ENCODE data around the gene MAN1C1. TPM values are rescaled to one million over a fixed set of nuclear protein-coding genes. Genes with fewer than 3 reads are reported as not detected.

Gene MAN1C1
- total RNA-seq, 1 experiment from 2014 or later: 1.2 TPM

- intact Hi-C loops (cut with micrococcal nuclease): no loop called here
- DNase-seq (ENCODE audit: low read depth, low spot score) (no peak), ATAC-seq (no peak)
- no peaks in the 10 kb centered on the region for H3K4me1 ChIP-seq (ENCODE audit: control insufficient read depth in 1 of 2, insufficient read depth in 2 of 2, low read length in 2 of 2)
- H3K27me3 ChIP-seq (ENCODE audit: insufficient read depth, low read length): no peaks in the 10 kb centered on the region
- POLR2A ChIA-PET: interaction anchor here (0.8 kb wide), 1 partner anchor 13 kb away, joined by 3 read pairs; no protein-coding TSS in a partner anchor
- H3K9me3 ChIP-seq (ENCODE audit: control insufficient read depth in 1 of 2, insufficient read depth in 1 of 2, low read depth in 1 of 2, low read length in 2 of 2): no peaks in the 10 kb centered on the region
- H3K4me3 ChIP-seq (replicated peaks in 1 of 2; ENCODE audit: low read depth in 1 of 2, low read length in 2 of 2): no peak overlapping the region
- no peaks in the 10 kb centered on the region for H3K36me3 ChIP-seq (ENCODE audit: control insufficient read depth in 1 of 2, insufficient read depth in 2 of 2, low read length in 2 of 2)
- no peak overlapping the region for H3K27ac ChIP-seq (ENCODE audit: low read depth, low read length)
- RAD21 ChIA-PET (ENCODE audit: low non-redundant PET in 1 of 2, low total read pairs in 2 of 2, uncharacterized antibody in 2 of 2, unreplicated experiment in 2 of 2): no interaction called here
- no peaks in the 10 kb centered on the region for H4K20me1 ChIP-seq (ENCODE audit: insufficient read depth)
- no peak overlapping the region for H3K9ac ChIP-seq (ENCODE audit: low read length)
- H2AFZ ChIP-seq (ENCODE audit: low read depth, low read length, poor library complexity, severe bottlenecking): no peak overlapping the region
- BruUV-seq (replicated peaks): no TSS peak
- no peak overlapping the region for H3K4me2 ChIP-seq (ENCODE audit: low read length)
- no peaks in the 10 kb centered on the region for H3K9me2 ChIP-seq (ENCODE audit: insufficient read depth)
- H3K79me2 ChIP-seq (ENCODE audit: insufficient read depth, low read length): no peaks in the 10 kb centered on the region
- CTCF ChIA-PET: no interaction called here
- TF ChIP-seq CEBPB (IDR thresholded peaks at IDR 0.05; ENCODE audit: low read depth) (no peak), TCF7L2 (IDR thresholded peaks at IDR 0.05; ENCODE audit: borderline replicate concordance, extremely low read depth, insufficient read depth, insufficient read length) (no peak), JUND (IDR thresholded peaks at IDR 0.05) (no peak), POLR2AphosphoS5 (IDR thresholded peaks at IDR 0.05; ENCODE audit: low read depth, low read length) (no peak), SRF (IDR thresholded peaks at IDR 0.05; ENCODE audit: low read depth) (no peak), ZFX (IDR thresholded peaks at IDR 0.05) (no peak), RAD21 (IDR thresholded peaks at IDR 0.05; ENCODE audit: low read depth) (no peak), SP1 (IDR thresholded peaks at IDR 0.05; ENCODE audit: low read depth) (no peak), CBX3 (IDR thresholded peaks at IDR 0.05; ENCODE audit: low read depth) (no peak), YY1 (IDR thresholded peaks at IDR 0.05; ENCODE audit: extremely low read depth, insufficient replicate concordance, low read depth, low read length) (no peak), POLR2A (IDR thresholded peaks at IDR 0.05; ENCODE audit: borderline replicate concordance, extremely low read depth, insufficient read depth, insufficient read length) (no peak), MAX (IDR thresholded peaks at IDR 0.05) (no peak), EZH2 (IDR thresholded peaks at IDR 0.05) (no peak), FOSL1 (IDR thresholded peaks at IDR 0.05; ENCODE audit: low read depth) (no peak)
- TF ChIP-seq, protein P1, sequence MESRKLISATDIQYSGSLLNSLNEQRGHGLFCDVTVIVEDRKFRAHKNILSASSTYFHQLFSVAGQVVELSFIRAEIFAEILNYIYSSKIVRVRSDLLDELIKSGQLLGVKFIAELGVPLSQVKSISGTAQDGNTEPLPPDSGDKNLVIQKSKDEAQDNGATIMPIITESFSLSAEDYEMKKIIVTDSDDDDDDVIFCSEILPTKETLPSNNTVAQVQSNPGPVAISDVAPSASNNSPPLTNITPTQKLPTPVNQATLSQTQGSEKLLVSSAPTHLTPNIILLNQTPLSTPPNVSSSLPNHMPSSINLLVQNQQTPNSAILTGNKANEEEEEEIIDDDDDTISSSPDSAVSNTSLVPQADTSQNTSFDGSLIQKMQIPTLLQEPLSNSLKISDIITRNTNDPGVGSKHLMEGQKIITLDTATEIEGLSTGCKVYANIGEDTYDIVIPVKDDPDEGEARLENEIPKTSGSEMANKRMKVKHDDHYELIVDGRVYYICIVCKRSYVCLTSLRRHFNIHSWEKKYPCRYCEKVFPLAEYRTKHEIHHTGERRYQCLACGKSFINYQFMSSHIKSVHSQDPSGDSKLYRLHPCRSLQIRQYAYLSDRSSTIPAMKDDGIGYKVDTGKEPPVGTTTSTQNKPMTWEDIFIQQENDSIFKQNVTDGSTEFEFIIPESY (IDR thresholded peaks at IDR 0.05; ENCODE audit: extremely low read depth, insufficient replicate concordance, low read length): no peak
- TF ChIP-seq, protein P2, sequence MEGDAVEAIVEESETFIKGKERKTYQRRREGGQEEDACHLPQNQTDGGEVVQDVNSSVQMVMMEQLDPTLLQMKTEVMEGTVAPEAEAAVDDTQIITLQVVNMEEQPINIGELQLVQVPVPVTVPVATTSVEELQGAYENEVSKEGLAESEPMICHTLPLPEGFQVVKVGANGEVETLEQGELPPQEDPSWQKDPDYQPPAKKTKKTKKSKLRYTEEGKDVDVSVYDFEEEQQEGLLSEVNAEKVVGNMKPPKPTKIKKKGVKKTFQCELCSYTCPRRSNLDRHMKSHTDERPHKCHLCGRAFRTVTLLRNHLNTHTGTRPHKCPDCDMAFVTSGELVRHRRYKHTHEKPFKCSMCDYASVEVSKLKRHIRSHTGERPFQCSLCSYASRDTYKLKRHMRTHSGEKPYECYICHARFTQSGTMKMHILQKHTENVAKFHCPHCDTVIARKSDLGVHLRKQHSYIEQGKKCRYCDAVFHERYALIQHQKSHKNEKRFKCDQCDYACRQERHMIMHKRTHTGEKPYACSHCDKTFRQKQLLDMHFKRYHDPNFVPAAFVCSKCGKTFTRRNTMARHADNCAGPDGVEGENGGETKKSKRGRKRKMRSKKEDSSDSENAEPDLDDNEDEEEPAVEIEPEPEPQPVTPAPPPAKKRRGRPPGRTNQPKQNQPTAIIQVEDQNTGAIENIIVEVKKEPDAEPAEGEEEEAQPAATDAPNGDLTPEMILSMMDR (IDR thresholded peaks at IDR 0.05 in 2 of 3, conservative IDR thresholded peaks at IDR 0.05 in 1 of 3; ENCODE audit: borderline replicate concordance in 1 of 3, insufficient read depth in 1 of 3, low read depth in 2 of 3, low read length in 2 of 3): no peak
These were observed 104.0 kb downstream of the MAN1C1 start for GRCh38 chr1:25720624-25721023.

All from HCT116 (cell line).